ENCODE data around the gene RNF141.

The RNF141 gene

DNA sequence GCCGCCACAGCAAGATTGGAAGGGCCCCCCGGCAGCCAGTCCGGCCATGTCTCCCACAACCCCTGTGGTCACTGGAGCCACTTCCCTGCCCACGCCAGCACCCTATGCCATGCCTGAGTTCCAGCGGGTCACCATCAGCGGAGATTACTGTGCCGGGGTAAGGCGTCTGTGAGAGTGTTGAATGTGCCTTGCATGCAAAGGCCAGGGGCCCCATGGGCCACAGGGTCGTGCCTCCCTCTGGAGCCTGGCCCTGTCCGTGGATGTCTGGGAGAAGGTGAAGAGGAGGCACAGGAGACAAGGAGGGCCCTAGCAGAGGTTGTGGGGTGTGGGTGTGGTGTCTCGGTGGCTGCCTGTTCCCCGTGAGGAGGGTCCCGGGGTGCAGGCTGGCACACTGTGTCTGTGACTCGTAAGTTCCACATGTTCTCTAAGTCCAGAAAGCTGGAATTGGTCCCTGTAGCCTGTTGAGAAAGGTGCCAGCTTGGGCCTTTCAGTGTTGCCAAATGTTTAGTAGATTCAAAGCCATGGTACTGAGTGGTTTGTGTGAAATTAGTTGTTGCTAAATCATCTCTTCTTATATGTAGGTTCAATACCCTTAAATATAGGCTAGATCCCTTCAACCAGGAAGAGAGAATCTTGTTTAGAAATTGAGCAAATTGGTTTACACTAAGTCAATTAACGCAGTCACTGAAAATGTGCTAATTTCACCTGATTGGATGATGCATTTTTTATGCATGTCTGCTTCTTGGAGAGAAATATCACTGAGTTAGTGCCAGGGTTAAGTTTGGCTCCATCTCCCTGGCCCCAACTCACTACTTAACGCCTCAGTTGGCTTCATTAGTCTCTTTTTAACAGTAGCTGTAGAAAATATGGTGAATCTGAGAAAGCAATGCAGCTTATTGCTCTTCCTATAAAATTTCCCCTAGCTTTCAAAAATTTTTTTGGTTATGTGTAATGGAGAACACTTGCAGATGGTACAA is 62.1 kb downstream of the RNF141 start:
- DNase-seq: no peak
- peaks cover 54% of the 10 kb centered on the region for H3K79me1 ChIP-seq (replicated peaks; ENCODE audit: low read length, poor library complexity, severe bottlenecking)
- no peak overlapping the region for H4K91ac ChIP-seq (ENCODE audit: low read length)
- H3K9me3 ChIP-seq (ENCODE audit: control insufficient read depth, low read length): no peaks in the 10 kb centered on the region
- no peak overlapping the region for H2AFZ ChIP-seq (ENCODE audit: low read depth, low read length)
- no peak overlapping the region for H3K23ac ChIP-seq (ENCODE audit: low read length in 2 of 2)
- peaks cover 50 to 97% of the 10 kb centered on the region in 2 experiments for H3K36me3 ChIP-seq (ENCODE audit: control insufficient read depth in 1 of 2, insufficient read depth in 2 of 2, low read depth in 1 of 2, low read length in 2 of 2)
- H2BK15ac ChIP-seq (ENCODE audit: low read depth, poor library complexity, severe bottlenecking): no peak overlapping the region
- H3K9ac ChIP-seq (ENCODE audit: low read length): no peak overlapping the region
- no peak overlapping the region for H2AK5ac ChIP-seq (ENCODE audit: low read length, severe bottlenecking)
- H3K4me1 ChIP-seq (ENCODE audit: control insufficient read depth, insufficient read depth, low read depth, low read length): no peaks in the 10 kb centered on the region
- H4K8ac ChIP-seq (ENCODE audit: low read length): no peak overlapping the region
- no peak overlapping the region for H3K4me2 ChIP-seq (ENCODE audit: low read length, poor library complexity, severe bottlenecking)
- no peak overlapping the region for H3K18ac ChIP-seq (ENCODE audit: low read depth in 1 of 2, low read length in 2 of 2)
- no peak overlapping the region for H2BK5ac ChIP-seq (ENCODE audit: low read depth, low read length, poor library complexity, severe bottlenecking)
- H3K4me3 ChIP-seq (ENCODE audit: insufficient read depth in 1 of 2, low read depth in 1 of 2, low read length in 2 of 2): no peak overlapping the region
- WGBS: 92% methylated on average over 15 of the region's 16 CpGs
- H3K27me3 ChIP-seq (ENCODE audit: control insufficient read depth in 1 of 2, insufficient read depth in 1 of 2, low read length in 2 of 2): no peaks in the 10 kb centered on the region
- H2BK12ac ChIP-seq (ENCODE audit: low read length in 2 of 2): no peak overlapping the region
- no peak overlapping the region for H3K4ac ChIP-seq (ENCODE audit: low read depth in 1 of 2, low read length in 2 of 2)
- no peak overlapping the region for H2BK120ac ChIP-seq (ENCODE audit: low read depth, low read length)
- H3K14ac ChIP-seq (ENCODE audit: low read length in 2 of 2): peak overlapping the region in 1 of 2 experiments; percentile 2
- no peak overlapping the region for H3K27ac ChIP-seq (ENCODE audit: low read length, poor library complexity, severe bottlenecking)

DNA sequence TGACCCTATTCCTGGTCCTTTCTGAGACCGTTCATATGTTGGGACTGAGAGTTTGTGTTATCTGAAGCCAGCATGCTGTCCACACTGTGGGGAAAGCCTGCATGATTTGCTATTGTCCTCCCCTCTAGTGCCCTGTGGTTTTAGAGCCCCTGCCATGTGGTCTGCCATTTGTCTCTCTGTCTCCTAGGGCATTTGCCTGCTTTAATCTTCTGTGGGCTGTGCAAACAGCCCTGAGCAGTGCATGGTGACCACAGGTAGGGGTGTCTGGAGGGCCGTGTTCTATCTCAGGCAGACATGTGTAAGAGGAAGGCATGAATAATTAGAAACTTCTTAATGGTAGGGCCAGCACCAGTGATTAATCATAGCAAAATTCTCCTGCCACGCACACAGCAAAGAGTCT is 62.9 kb downstream of the RNF141 start:
- Histone ChIP-seq H3K18ac (ENCODE audit: low read depth in 1 of 2, low read length in 2 of 2) (no peak overlapping the region), H3K4ac (ENCODE audit: low read depth in 1 of 2, low read length in 2 of 2) (no peak overlapping the region), H3K9ac (ENCODE audit: low read length) (no peak overlapping the region), H4K8ac (ENCODE audit: low read length) (no peak overlapping the region), H3K23ac (ENCODE audit: low read length in 2 of 2) (no peak overlapping the region), H3K14ac (ENCODE audit: low read length in 2 of 2) (no peak overlapping the region), H2BK15ac (ENCODE audit: low read depth, poor library complexity, severe bottlenecking) (no peak overlapping the region), H2AK5ac (ENCODE audit: low read length, severe bottlenecking) (no peak overlapping the region), H3K4me2 (ENCODE audit: low read length, poor library complexity, severe bottlenecking) (no peak overlapping the region), H3K27ac (ENCODE audit: low read length, poor library complexity, severe bottlenecking) (no peak overlapping the region), H2BK5ac (ENCODE audit: low read depth, low read length, poor library complexity, severe bottlenecking) (no peak overlapping the region), H3K27me3 (ENCODE audit: control insufficient read depth in 1 of 2, insufficient read depth in 1 of 2, low read length in 2 of 2) (no peaks in the 10 kb centered on the region), H3K36me3 (ENCODE audit: control insufficient read depth in 1 of 2, insufficient read depth in 2 of 2, low read depth in 1 of 2, low read length in 2 of 2) (peaks cover 50 to 97% of the 10 kb centered on the region in 2 experiments), H2BK12ac (ENCODE audit: low read length in 2 of 2) (no peak overlapping the region), H4K91ac (ENCODE audit: low read length) (no peak overlapping the region), H2AFZ (ENCODE audit: low read depth, low read length) (no peak overlapping the region), H3K4me3 (ENCODE audit: insufficient read depth in 1 of 2, low read depth in 1 of 2, low read length in 2 of 2) (no peak overlapping the region), H3K9me3 (ENCODE audit: control insufficient read depth, low read length) (no peaks in the 10 kb centered on the region), H3K4me1 (ENCODE audit: control insufficient read depth, insufficient read depth, low read depth, low read length) (no peaks in the 10 kb centered on the region), H3K79me1 (replicated peaks; ENCODE audit: low read length, poor library complexity, severe bottlenecking) (peaks cover 58% of the 10 kb centered on the region), H2BK120ac (ENCODE audit: low read depth, low read length) (no peak overlapping the region)
- DNase-seq: no peak
- 82% methylated on average over 3 of the region's 3 CpGs for WGBS

DNA sequence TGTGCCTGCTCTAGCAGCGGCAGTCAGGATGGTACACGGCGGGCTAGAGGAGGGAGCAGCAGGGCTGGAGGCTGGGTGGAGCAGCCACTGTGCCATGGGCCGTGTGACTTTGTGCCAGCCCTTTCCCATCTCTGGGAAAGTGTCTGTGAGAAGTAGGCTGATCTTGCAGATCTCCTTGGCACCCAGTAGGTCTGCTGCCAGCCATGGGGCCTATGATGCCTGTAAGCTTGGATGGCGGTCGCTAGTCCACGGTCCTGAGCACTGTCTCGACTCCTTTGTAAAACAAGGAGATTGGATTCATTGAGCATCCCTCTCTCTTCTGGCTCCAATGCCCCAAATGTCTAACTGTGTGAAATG is 63.3 kb downstream of the RNF141 start:
- Histone ChIP-seq H2AK5ac (ENCODE audit: low read length, severe bottlenecking) (no peak overlapping the region), H3K79me1 (replicated peaks; ENCODE audit: low read length, poor library complexity, severe bottlenecking) (peaks cover 55% of the 10 kb centered on the region), H3K4me2 (ENCODE audit: low read length, poor library complexity, severe bottlenecking) (no peak overlapping the region), H2BK5ac (ENCODE audit: low read depth, low read length, poor library complexity, severe bottlenecking) (no peak overlapping the region), H3K9me3 (ENCODE audit: control insufficient read depth, low read length) (no peaks in the 10 kb centered on the region), H3K23ac (ENCODE audit: low read length in 2 of 2) (no peak overlapping the region), H3K36me3 (ENCODE audit: control insufficient read depth in 1 of 2, insufficient read depth in 2 of 2, low read depth in 1 of 2, low read length in 2 of 2) (peaks cover 49 to 93% of the 10 kb centered on the region in 2 experiments), H3K4ac (ENCODE audit: low read depth in 1 of 2, low read length in 2 of 2) (no peak overlapping the region), H4K8ac (ENCODE audit: low read length) (no peak overlapping the region), H3K18ac (ENCODE audit: low read depth in 1 of 2, low read length in 2 of 2) (no peak overlapping the region), H2BK15ac (ENCODE audit: low read depth, poor library complexity, severe bottlenecking) (no peak overlapping the region), H3K27me3 (ENCODE audit: control insufficient read depth in 1 of 2, insufficient read depth in 1 of 2, low read length in 2 of 2) (no peaks in the 10 kb centered on the region), H3K27ac (ENCODE audit: low read length, poor library complexity, severe bottlenecking) (no peak overlapping the region), H4K91ac (ENCODE audit: low read length) (no peak overlapping the region), H3K4me1 (ENCODE audit: control insufficient read depth, insufficient read depth, low read depth, low read length) (no peaks in the 10 kb centered on the region), H3K14ac (ENCODE audit: low read length in 2 of 2) (no peak overlapping the region), H2AFZ (ENCODE audit: low read depth, low read length) (no peak overlapping the region), H2BK120ac (ENCODE audit: low read depth, low read length) (no peak overlapping the region), H3K9ac (ENCODE audit: low read length) (no peak overlapping the region), H2BK12ac (ENCODE audit: low read length in 2 of 2) (no peak overlapping the region), H3K4me3 (ENCODE audit: insufficient read depth in 1 of 2, low read depth in 1 of 2, low read length in 2 of 2) (no peak overlapping the region)
- DNase-seq: no peak
- WGBS: 99% methylated on average over 8 of the region's 8 CpGs

DNA sequence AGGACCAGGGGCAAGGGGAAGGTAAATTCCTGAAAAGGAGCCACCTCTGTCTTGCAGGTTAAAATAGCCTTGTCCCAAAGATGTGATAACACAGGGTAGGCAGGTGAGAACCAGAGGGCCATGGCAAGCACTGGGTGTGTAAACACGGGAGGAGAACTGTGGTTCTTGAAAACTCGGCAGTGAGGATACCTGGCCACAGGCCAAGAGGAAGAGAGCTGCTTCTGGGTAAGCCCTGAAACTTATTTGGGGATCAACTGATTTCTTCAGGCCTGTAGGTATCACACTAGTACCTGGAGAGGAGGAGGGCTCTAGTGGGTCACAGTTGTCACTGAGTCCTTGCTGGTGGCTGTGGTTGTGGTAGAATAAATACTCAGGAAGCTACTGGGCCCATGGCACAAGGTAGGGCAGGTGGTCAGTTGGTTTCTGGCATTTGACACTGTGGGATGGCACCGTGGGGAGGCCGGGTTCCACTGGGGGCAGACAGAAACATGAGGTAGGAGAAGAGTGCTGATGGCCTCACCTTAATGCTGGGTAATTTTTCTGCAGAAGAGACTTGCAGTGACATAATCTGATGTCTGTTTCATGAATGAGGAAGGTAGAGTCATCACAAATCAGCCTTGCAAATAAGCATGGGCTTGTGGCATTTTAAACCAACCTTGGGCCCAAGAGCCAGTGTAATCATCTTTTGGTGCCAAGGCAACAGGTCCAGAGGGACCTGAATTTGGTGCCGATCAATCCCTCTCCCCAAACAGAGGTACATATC is 63.9 kb downstream of the RNF141 start:
- Histone ChIP-seq H3K36me3 (ENCODE audit: control insufficient read depth in 1 of 2, insufficient read depth in 2 of 2, low read depth in 1 of 2, low read length in 2 of 2) (peaks cover 49 to 90% of the 10 kb centered on the region in 2 experiments), H3K79me1 (replicated peaks; ENCODE audit: low read length, poor library complexity, severe bottlenecking) (peaks cover 55% of the 10 kb centered on the region), H4K91ac (ENCODE audit: low read length) (no peak overlapping the region), H3K23ac (ENCODE audit: low read length in 2 of 2) (no peak overlapping the region), H2BK5ac (ENCODE audit: low read depth, low read length, poor library complexity, severe bottlenecking) (no peak overlapping the region), H2BK12ac (ENCODE audit: low read length in 2 of 2) (no peak overlapping the region), H3K27me3 (ENCODE audit: control insufficient read depth in 1 of 2, insufficient read depth in 1 of 2, low read length in 2 of 2) (no peaks in the 10 kb centered on the region), H3K9me3 (ENCODE audit: control insufficient read depth, low read length) (no peaks in the 10 kb centered on the region), H2AFZ (ENCODE audit: low read depth, low read length) (no peak overlapping the region), H3K18ac (ENCODE audit: low read depth in 1 of 2, low read length in 2 of 2) (no peak overlapping the region), H2BK120ac (ENCODE audit: low read depth, low read length) (no peak overlapping the region), H3K27ac (ENCODE audit: low read length, poor library complexity, severe bottlenecking) (no peak overlapping the region), H3K4me1 (ENCODE audit: control insufficient read depth, insufficient read depth, low read depth, low read length) (no peaks in the 10 kb centered on the region), H3K4me3 (ENCODE audit: insufficient read depth in 1 of 2, low read depth in 1 of 2, low read length in 2 of 2) (no peak overlapping the region), H2AK5ac (ENCODE audit: low read length, severe bottlenecking) (no peak overlapping the region), H2BK15ac (ENCODE audit: low read depth, poor library complexity, severe bottlenecking) (no peak overlapping the region), H3K4ac (ENCODE audit: low read depth in 1 of 2, low read length in 2 of 2) (no peak overlapping the region), H3K9ac (ENCODE audit: low read length) (no peak overlapping the region), H3K14ac (ENCODE audit: low read length in 2 of 2) (no peak overlapping the region), H4K8ac (ENCODE audit: low read length) (no peak overlapping the region), H3K4me2 (ENCODE audit: low read length, poor library complexity, severe bottlenecking) (no peak overlapping the region)
- 96% methylated on average over 4 of the region's 5 CpGs for WGBS
- DNase-seq: no peak

All from mesenchymal stem cell (in vitro differentiated cells and primary cell).